Caco-2 (cell line): ENCODE measurements around the gene HES6. TPM values are rescaled to one million over a fixed set of nuclear protein-coding genes. Genes with fewer than 3 reads are reported as not detected.

Experiments used
- BruUV-seq: library from RNA; stranded (reverse); fragments of 400-500 nt; replicated peaks from 2 replicates; lab custom pipeline; 2021; lab: Mats Ljungman, UMichigan
- CTCF ChIA-PET: fragments of 300-600 bp; sonication (Branson Sonifier 250); formaldehyde crosslinking; loops from one replicate; lab custom pipeline; 2022; ENCODE audit warnings: antibody characterized with exemption; lab: Charles Lee
- POLR2A ChIA-PET: fragments of 300-600 bp; sonication (Branson Sonifier 250); formaldehyde crosslinking; loops from one replicate; lab custom pipeline; 2022; ENCODE audit warnings: antibody characterized with exemption; lab: Charles Lee
- DNase-seq, 2 experiments: peaks; one replicate each; pipeline versions ENCODE4 v3.0.0 to v3.0.0-alpha.2; 2020 to 2022
- H3K27me3 ChIP-seq: replicated peaks from 2 replicates; pipeline ENCODE4 v1.6.0; 2011; ENCODE audit warnings: low read length; ENCODE audit not compliant: control insufficient read depth, insufficient read depth
- H3K36me3 ChIP-seq: 2 replicates; pipeline ENCODE4 v1.5.1; 2011; ENCODE audit warnings: low read length; ENCODE audit not compliant: control insufficient read depth, insufficient read depth
- H3K4me1 ChIP-seq: fragments of 250-450 bp; sonication (Bioruptor Pico); 2 replicates; pipeline ENCODE4 v1.5.1; 2020; ENCODE audit warnings: mild to moderate bottlenecking
- H3K4me3 ChIP-seq: 2 replicates; pipeline ENCODE4 v1.5.1; 2011; ENCODE audit warnings: low read depth, mild to moderate bottlenecking, control low read depth, low read length
- H3K9me3 ChIP-seq: fragments of 250-450 bp; sonication (Bioruptor Pico); 2 replicates; pipeline ENCODE4 v1.5.1; 2020; ENCODE audit warnings: mild to moderate bottlenecking, moderate library complexity
- H3K27ac Mint-ChIP-seq: one replicate; pipeline ENCODE4 v1.8.0; 2022; ENCODE audit warnings: mixed read lengths; ENCODE audit not compliant: unreplicated experiment
- H3K27me3 Mint-ChIP-seq: one replicate; pipeline ENCODE4 v1.8.0; 2022; ENCODE audit warnings: mixed read lengths; ENCODE audit not compliant: insufficient read depth, unreplicated experiment
- H3K36me3 Mint-ChIP-seq: one replicate; pipeline ENCODE4 v1.8.0; 2022; ENCODE audit warnings: mild to moderate bottlenecking, mixed read lengths; ENCODE audit not compliant: insufficient read depth, unreplicated experiment
- H3K4me1 Mint-ChIP-seq: one replicate; pipeline ENCODE4 v1.8.0; 2022; ENCODE audit warnings: low read depth, mixed read lengths; ENCODE audit not compliant: unreplicated experiment
- H3K4me3 Mint-ChIP-seq: one replicate; pipeline ENCODE4 v1.8.0; 2022; ENCODE audit warnings: mild to moderate bottlenecking, moderate library complexity, mixed read lengths; ENCODE audit not compliant: unreplicated experiment
- H3K9me3 Mint-ChIP-seq: one replicate; pipeline ENCODE4 v1.8.0; 2022; ENCODE audit warnings: mixed read lengths; ENCODE audit not compliant: unreplicated experiment
- CTCF ChIP-seq, 2 experiments: fragments of 200-600 bp in 1 of 2; IDR thresholded peaks; 1 replicate in 1 of 2; 2 replicates in 1 of 2; pipeline versions ENCODE4 v1.5.1 to v1.8.0; 2011 to 2022; ENCODE audit warnings: antibody characterized with exemption in 1 of 2, control low read depth in 1 of 2, inconsistent platforms in 1 of 2, low read depth in 1 of 2, low read length in 1 of 2, mild to moderate bottlenecking in 1 of 2, moderate library complexity in 1 of 2; ENCODE audit not compliant: insufficient read depth in 1 of 2, severe bottlenecking in 1 of 2, unreplicated experiment in 1 of 2
- intact Hi-C: fragments of 100-400 bp; cut with micrococcal nuclease; formaldehyde crosslinking; loops from one replicate; pipeline ENCODE4 v1.10.0; 2022; ENCODE audit not compliant: unreplicated experiment
- total RNA-seq: library from RNA; stranded (reverse); gene quantifications from 2 replicates; pipeline ENCODE4 v1.2.3, GENCODE V29; 2022

Gene HES6
- total RNA-seq, 1 experiment from 2014 or later: 22.1 TPM

GRCh38 chr2:238241970-238242369 lies 2.1 kb upstream of the HES6 start:
- no TSS peak for BruUV-seq
- Mint-ChIP-seq H3K27me3 (no peaks in the 10 kb centered on the region), H3K4me1 (no peaks in the 10 kb centered on the region), H3K27ac (no peak overlapping the region), H3K9me3 (no peaks in the 10 kb centered on the region), H3K36me3 (peaks cover 11% of the 10 kb centered on the region), H3K4me3 (peak overlapping the region; percentile 98)
- no peak for TF ChIP-seq CTCF (IDR thresholded peaks at IDR 0.05; ENCODE audit: insufficient read depth in 1 of 2, low read depth in 1 of 2, low read length in 1 of 2, severe bottlenecking in 1 of 2, unreplicated experiment in 1 of 2)
- Histone ChIP-seq H3K4me1 (no peaks in the 10 kb centered on the region), H3K9me3 (no peaks in the 10 kb centered on the region), H3K36me3 (peaks cover 2% of the 10 kb centered on the region; the same call in 1 of the 2 replicates), H3K27me3 (no peaks in the 10 kb centered on the region), H3K4me3 (no peak overlapping the region)
- intact Hi-C loops: no loop called here
- no peak for DNase-seq
- ChIA-PET CTCF (interaction anchor here (3.0 kb wide), 1 partner anchor 21 kb away, joined by 13 read pairs; no protein-coding TSS in a partner anchor), POLR2A (no interaction called here)

- no peaks in the 10 kb centered on the region for H3K4me1 ChIP-seq
- no peaks in the 10 kb centered on the region for H3K9me3 ChIP-seq
- peaks cover 2% of the 10 kb centered on the region; the same call in 1 of the 2 replicates for H3K36me3 ChIP-seq
- DNase-seq: no peak
- Mint-ChIP-seq H3K4me3 (peak overlapping the region; percentile 98), H3K27ac (no peak overlapping the region), H3K27me3 (no peaks in the 10 kb centered on the region), H3K9me3 (no peaks in the 10 kb centered on the region), H3K4me1 (no peaks in the 10 kb centered on the region), H3K36me3 (peaks cover 11% of the 10 kb centered on the region)
- TF ChIP-seq CTCF (IDR thresholded peaks at IDR 0.05; ENCODE audit: insufficient read depth in 1 of 2, low read depth in 1 of 2, low read length in 1 of 2, severe bottlenecking in 1 of 2, unreplicated experiment in 1 of 2): no peak
- H3K4me3 ChIP-seq: peak overlapping the region; percentile 59
- no peaks in the 10 kb centered on the region for H3K27me3 ChIP-seq
- intact Hi-C loops: no loop called here
- CTCF ChIA-PET: interaction anchor here (3.0 kb wide), 1 partner anchor 22 kb away, joined by 13 read pairs; no protein-coding TSS in a partner anchor
- POLR2A ChIA-PET: no interaction called here
- BruUV-seq: no TSS peak
These were observed 1.2 kb upstream of the HES6 start for GRCh38 chr2:238240757-238241711.

GRCh38 chr2:238239543-238239862 lies 335 bp downstream of the HES6 start:
- no peaks in the 10 kb centered on the region for H3K36me3 ChIP-seq
- CTCF ChIA-PET: interaction anchor here (3.0 kb wide), 1 partner anchor 24 kb away, joined by 13 read pairs; no protein-coding TSS in a partner anchor
- Mint-ChIP-seq H3K4me3 (peak overlapping the region; percentile 98), H3K4me1 (no peaks in the 10 kb centered on the region), H3K9me3 (no peaks in the 10 kb centered on the region), H3K27ac (no peak overlapping the region), H3K27me3 (no peaks in the 10 kb centered on the region), H3K36me3 (peaks cover 11% of the 10 kb centered on the region)
- intact Hi-C loops: no loop called here
- H3K9me3 ChIP-seq: no peaks in the 10 kb centered on the region
- POLR2A ChIA-PET: interaction anchor here (0.5 to 1.5 kb wide), 3 partner anchors 24 to 549 kb away, joined by 5 to 8 read pairs (median 5); no protein-coding TSS in a partner anchor
- no peaks in the 10 kb centered on the region for H3K4me1 ChIP-seq
- H3K27me3 ChIP-seq: no peaks in the 10 kb centered on the region
- BruUV-seq: no TSS peak
- peak overlapping the region; percentile 75 for H3K4me3 ChIP-seq
- no peak for DNase-seq
- TF ChIP-seq CTCF (IDR thresholded peaks at IDR 0.05; ENCODE audit: insufficient read depth in 1 of 2, low read depth in 1 of 2, low read length in 1 of 2, severe bottlenecking in 1 of 2, unreplicated experiment in 1 of 2): no peak
